HG03135 (cell line): ENCODE data around the gene SOX12.
"Not testable (repeated sequence)": the region's sequence is repeated elsewhere in the genome, so short reads cannot be mapped to it uniquely, and the experiment has no call there.

ENCODE experiments used
- ATAC-seq: cut with Tn5 transposase; IDR thresholded peaks from one replicate; pipeline ENCODE4 v1.9.1; 2021; ENCODE audit warnings: mild to moderate bottlenecking, moderate library complexity; ENCODE audit not compliant: unreplicated experiment

Gene SOX12

DNA sequence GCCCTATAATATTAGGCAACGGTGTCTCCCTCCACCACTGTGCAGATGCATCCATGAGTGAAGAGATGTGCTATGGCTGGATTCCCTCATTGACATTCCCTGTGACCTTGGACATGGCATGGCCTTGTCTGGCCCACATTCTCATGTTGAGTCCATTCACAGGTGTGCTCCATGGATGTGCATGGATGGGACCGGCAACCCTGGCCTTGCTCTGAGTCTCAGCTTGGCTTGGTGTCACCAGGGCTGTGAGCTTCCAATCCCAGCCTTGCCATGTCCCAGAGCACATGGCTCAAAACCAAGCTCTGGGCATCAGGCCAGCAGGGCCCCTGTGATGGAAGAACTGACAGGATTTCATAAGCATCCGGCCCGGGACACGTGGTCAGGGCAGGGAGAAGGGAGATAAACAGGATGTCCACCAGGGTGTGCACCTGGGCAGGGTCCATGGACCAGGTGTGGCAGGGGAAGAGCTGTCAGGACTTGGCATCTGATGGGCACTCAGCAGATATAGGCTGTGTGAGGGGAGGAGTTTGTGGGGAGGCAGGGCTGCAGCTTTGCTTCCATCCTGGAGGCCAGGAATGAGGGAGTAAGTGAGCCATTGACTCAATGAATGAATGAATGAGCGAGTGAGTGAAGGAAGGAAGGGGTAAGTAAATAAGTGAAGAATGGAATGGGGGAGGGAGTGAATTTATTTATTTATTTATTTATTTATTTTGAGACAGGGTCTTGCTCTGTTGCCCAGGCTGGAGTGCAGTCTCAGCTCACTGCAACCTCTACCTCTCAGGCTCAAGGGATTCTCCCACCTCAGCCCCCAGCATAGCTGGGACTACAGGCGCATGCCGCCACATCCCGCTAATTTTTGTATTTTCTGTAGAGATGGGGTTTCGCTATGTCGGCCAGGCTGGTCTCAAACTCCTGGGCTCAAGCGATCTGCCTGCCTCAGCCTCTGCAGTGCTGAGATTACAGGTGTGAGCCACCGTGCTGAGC is 37.2 kb downstream of the SOX12 start:
- no peak for ATAC-seq

DNA sequence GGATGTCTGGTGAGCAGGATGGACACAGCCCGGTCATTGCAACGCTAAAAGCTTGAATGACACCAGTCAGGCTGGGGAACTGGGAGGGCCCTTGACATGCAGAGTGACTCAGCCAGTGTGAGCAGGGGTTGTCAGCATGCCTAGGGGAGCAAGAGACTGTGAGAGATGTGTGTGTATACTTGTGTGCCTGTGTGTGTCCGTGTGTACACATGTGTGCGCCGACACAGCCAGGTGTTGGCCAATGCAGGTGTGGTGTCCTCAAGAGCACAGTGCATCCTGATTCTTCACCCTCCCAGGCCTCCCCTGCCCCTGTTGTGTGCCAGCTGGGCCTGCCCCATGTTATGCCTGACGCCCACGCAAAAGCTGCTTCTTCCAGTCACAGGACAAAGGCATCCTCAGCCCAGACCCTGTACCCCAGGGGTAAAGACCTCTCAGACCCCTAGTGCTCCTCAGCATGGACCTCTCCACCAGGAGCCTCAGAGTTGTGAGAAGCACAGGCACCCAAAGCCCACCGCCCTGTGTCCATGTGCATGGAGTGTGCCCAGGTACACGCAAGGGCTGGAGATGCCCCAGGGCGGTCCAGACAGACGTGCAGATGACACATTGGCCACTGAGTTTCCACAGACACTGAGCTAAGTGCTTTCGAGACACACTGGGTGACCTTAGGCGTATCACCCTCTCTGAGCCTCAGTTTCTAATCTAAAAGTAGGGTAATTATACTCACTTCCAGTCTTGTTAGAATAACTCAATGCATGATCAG is 38.1 kb downstream of the SOX12 start:
- no peak for ATAC-seq

DNA sequence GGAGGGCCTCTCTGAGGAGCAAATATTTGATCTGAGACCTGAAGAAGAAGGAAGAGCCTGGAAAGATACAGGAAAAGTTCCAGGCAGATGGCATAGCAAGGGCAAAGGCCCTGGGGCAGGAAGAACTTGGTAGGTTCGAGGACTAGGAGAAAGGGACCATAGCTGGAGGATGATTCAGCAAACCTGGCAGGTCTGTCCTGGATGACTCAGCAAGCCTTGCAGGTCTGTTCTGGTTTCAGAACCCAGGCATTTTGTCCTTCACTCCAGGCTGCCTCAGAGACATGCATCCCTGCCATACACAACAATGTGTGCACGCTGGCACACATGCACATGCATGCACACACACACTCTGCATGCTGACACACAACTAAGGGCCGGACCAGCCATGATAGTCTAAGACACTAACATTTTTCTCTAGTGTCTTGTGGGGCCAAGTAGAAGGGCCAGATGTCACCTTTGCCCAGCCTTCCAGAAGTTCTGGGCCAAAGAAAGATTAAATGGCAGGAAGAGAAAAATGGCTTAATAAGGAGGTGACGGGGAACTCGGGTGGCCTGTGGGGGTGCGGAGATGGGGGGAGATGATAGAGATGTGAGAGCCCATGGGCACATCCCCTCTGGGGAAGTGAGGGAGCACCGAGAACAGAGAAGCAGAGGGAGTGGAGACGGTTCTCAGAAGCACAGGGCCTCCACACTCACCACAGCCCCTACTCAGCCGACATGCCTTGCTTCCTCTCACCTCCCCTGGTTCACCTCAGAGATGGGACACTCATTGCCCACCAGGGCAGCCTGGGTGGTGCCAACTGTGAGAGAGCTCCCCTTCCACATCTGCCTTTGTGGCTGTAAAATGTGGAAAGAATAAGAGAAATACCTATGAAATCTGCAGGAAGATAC is 39.8 kb downstream of the SOX12 start:
- no peak for ATAC-seq

DNA sequence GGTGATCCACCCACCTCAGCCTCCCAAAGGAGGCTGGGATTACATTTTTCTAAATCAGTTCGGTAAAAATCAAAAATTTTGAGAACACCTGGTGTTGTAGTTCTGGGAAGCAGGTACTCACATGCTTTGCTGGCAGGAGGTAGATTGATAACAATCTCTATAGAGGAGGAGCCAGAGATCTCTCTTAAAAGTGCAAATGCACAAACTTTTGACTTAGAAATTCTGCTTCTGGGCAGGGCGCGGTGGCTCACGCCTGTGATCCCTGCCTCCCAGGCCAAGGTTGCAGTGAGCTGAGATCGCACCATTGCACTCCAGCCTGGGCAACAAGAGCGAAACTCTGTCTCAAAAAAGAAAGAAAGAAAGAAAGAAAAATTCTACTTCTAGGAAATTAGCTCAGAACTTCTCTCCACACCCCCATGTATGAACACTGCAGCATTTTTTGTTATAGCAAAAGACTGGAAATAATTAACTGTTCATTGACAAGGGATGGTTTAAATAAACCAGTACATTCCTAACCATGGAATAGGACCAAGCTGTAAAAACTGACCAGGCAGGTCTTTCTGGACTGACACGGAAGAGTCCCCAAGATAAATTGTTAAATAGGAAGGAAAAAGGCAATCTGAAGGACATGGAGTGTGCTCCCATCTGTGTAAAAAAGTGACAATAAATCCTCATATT is 40.8 kb downstream of the SOX12 start:
- no peak for ATAC-seq

GRCh38 chr20:366719-367485 is 41.5 kb downstream of the SOX12 start:
- ATAC-seq, result no peak

DNA sequence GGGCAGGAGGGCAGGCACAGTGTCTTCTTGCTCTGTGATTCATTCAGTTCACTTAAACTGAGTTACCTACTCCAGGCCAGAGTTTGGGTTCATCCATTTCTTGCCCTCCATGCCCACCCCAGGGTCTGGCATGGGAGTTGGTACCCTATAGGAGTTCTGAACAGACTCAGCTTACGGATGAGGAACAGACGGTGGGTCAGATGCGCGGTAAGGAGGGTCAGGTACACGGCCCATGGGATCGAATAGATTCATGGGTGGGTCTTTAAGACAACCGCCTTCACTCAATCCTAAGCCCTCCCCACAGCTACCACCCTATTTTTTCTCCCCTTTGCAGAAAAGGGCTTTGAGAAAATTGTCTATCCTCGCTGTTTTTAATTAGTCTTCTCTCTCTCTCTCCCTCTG is 42.1 kb downstream of the SOX12 start:
- ATAC-seq, result no peak

DNA sequence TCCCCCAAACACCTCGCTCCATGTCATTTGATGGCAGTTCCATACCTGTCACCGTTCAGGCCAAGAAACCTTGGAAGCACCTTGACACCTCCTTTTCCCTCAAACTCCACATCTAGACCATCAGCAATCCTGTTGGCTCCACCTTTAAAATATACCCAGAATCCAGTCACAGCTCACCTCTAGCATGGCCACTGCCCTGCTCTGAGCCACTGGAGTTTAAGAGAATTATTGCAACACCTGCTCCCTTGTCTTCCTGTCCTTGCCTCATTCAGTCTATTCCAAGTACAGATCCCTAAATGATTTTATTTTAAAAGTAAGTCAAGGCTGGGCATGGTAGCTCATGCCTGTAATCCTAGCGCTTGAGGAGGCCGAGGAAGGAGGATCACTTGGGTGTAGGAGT is 43.6 kb downstream of the SOX12 start:
- no peak for ATAC-seq

GRCh38 chr20:370151-370600 is 44.8 kb downstream of the SOX12 start:
- no peak for ATAC-seq

GRCh38 chr20:370977-371754 is 45.8 kb downstream of the SOX12 start:
- ATAC-seq, result no peak

- no peak for ATAC-seq
Measured at GRCh38 chr20:371755-372542, 46.6 kb downstream of the SOX12 start.

GRCh38 chr20:372543-373082 is 47.3 kb downstream of the SOX12 start:
- not testable (repeated sequence) for ATAC-seq

- no peak for ATAC-seq
Measured at GRCh38 chr20:373171-373890, 48.0 kb downstream of the SOX12 start.

DNA sequence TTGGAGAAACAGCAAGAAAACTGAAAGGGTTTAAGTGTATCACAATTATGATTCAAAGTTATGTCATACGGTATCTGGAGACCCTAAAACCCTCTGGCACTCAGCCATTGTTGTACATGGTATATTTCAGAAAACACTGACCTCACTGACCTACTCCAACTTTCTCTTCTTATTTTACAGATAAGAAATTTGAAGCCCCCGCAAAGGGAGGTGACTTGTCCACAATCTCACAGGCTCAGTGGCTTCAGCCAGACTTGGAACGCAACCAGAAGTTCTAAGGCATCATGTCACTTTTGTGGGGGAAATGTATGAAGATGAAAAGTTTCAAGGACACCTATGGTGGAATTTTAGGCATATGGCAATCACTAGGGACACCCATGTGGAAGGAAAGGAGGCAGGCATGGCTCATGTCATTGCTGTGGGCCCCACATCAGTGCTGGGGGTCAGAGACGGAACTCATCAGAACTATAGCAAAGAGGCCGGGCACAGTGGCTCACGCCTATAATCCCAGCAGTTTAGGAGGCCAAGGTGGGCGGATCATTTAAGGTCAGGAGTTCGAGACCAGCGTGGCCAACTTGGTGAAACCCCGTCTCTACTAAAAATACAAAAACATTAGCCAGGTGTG is 50.0 kb downstream of the SOX12 start:
- no peak for ATAC-seq

DNA sequence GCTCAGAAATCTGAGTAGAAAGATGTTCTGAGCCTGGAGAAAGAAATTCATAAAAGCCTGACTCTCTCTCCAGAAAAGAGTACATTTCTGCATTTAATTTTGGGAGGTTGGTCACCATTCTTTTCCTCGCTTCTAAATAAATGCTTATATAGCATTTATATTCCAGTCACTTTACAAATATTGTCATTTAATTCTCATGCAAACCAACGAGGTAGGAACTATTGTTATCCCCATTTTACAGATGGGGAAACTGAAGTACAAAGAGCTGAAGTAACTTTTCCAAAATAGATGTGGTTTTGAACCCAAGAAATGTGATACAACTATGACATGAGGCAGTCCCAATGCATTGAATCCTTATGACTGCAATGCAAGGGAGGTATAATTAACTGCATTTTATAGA is 50.7 kb downstream of the SOX12 start:
- no peak for ATAC-seq

- no peak for ATAC-seq
Measured at GRCh38 chr20:376750-377149, 51.4 kb downstream of the SOX12 start.

- ATAC-seq, result not testable (repeated sequence)
Measured at GRCh38 chr20:377578-377977, 52.2 kb downstream of the SOX12 start.

GRCh38 chr20:378961-379336 is 53.6 kb downstream of the SOX12 start:
- no peak for ATAC-seq
